GM12878 (cell line): ENCODE results near the gene FBXL7. TPM values are rescaled to one million over a fixed set of nuclear protein-coding genes. Genes with fewer than 3 reads are reported as not detected.

ENCODE experiments used
- ATAC-seq: fragments of 200-7000 bp; cut with Tn5 transposase; 3 replicates; pipeline ENCODE4 v1.9.1; 2020; ENCODE audit warnings: mild to moderate bottlenecking, moderate library complexity
- BruUV-seq: library from RNA; stranded (reverse); fragments of 400-500 nt; replicated peaks from 2 replicates; lab custom pipeline; 2021; lab: Mats Ljungman, UMichigan
- CTCF ChIA-PET: fragments of 300-600 bp; sonication (Branson Sonifier 250); formaldehyde crosslinking; extraction: SDS; loops from one replicate; lab custom pipeline; 2021; ENCODE audit warnings: inconsistent platforms; lab: Yijun Ruan, JAX
- POLR2A ChIA-PET: fragments of 350-600 bp; formaldehyde crosslinking; extraction: SDS; loops from one replicate; lab custom pipeline; 2021; ENCODE audit warnings: inconsistent platforms; lab: Charles Lee
- RAD21 ChIA-PET: fragments of 300-600 bp; sonication (Branson Sonifier 250); formaldehyde crosslinking; loops from one replicate; lab custom pipeline; 2023; ENCODE audit warnings: antibody characterized with exemption; ENCODE audit not compliant: unreplicated experiment; lab: Charles Lee
- SMC1A ChIA-PET: fragments of 300-600 bp; sonication (Branson Sonifier 250); formaldehyde crosslinking; loops from one replicate; lab custom pipeline; 2023; ENCODE audit not compliant: unreplicated experiment, uncharacterized antibody; lab: Charles Lee
- DNase-seq: peaks from one replicate; pipeline ENCODE4 v3.0.0-alpha.2; 2011; ENCODE audit warnings: low read depth, low spot score
- FAIRE-seq: peaks from 3 replicates; lab custom pipeline; 2011; peaks lifted over from hg19 to GRCh38; lab: Jason Lieb, UNC
- H2AFZ ChIP-seq: 2 replicates; pipeline ENCODE4 v1.6.0; 2011; ENCODE audit warnings: low read depth, low read length, control low read depth; ENCODE audit not compliant: control insufficient read depth
- H3K27ac ChIP-seq: 2 replicates; pipeline ENCODE4 v1.5.1; 2011; ENCODE audit warnings: control low read depth; ENCODE audit not compliant: control insufficient read depth, insufficient read depth
- H3K27me3 ChIP-seq, 2 experiments: replicated peaks in 1 of 2; 2 replicates each; pipeline versions ENCODE4 v1.6.0 to v1.6.1; 2011; ENCODE audit warnings: low read length in 1 of 2; ENCODE audit not compliant: control insufficient read depth in 2 of 2, insufficient read depth in 2 of 2
- H3K36me3 ChIP-seq, 2 experiments: 2 replicates each; pipeline ENCODE4 v1.5.1; 2011; ENCODE audit warnings: low read length in 1 of 2; ENCODE audit not compliant: control insufficient read depth in 2 of 2, insufficient read depth in 2 of 2
- H3K4me1 ChIP-seq: 2 replicates; pipeline ENCODE4 v1.6.1; 2011; ENCODE audit warnings: mild to moderate bottlenecking, low read length, moderate library complexity, mixed read lengths; ENCODE audit not compliant: control insufficient read depth, insufficient read depth
- H3K4me2 ChIP-seq: 2 replicates; pipeline ENCODE4 v1.6.0; 2011; ENCODE audit warnings: control low read depth; ENCODE audit not compliant: control insufficient read depth, insufficient read depth
- H3K4me3 ChIP-seq: fragments of 200-600 bp; sonication (generic); 2 replicates; pipeline ENCODE4 v1.5.1; 2016
- H3K79me2 ChIP-seq: 2 replicates; pipeline ENCODE4 v1.6.0; 2011; ENCODE audit warnings: low read length; ENCODE audit not compliant: control insufficient read depth, insufficient read depth
- H3K9ac ChIP-seq: 2 replicates; pipeline ENCODE4 v1.8.0; 2011; ENCODE audit warnings: low read length, control low read depth, mixed read lengths; ENCODE audit not compliant: control insufficient read depth, insufficient read depth
- H3K9me3 ChIP-seq: replicated peaks from 3 replicates; pipeline ENCODE4 v1.5.1; 2011; ENCODE audit warnings: mild to moderate bottlenecking, low read length; ENCODE audit not compliant: control insufficient read depth, insufficient read depth
- H4K20me1 ChIP-seq: 2 replicates; pipeline ENCODE4 v1.6.0; 2011; ENCODE audit not compliant: control insufficient read depth, insufficient read depth
- CHD4 ChIP-seq: fragments of 200-600 bp; sonication (generic); IDR thresholded peaks from 2 replicates; pipeline ENCODE4 v1.6.1; 2016; ENCODE audit warnings: mild to moderate bottlenecking
- EP300 ChIP-seq, 2 experiments: fragments of 150-350 bp in 1 of 2; IDR thresholded peaks; 2 replicates each; pipeline ENCODE4 v1.6.1; 2011 to 2012; ENCODE audit warnings: low read depth in 2 of 2, low read length in 2 of 2, borderline replicate concordance in 1 of 2, improper control_type of control experiment in 1 of 2, inconsistent platforms in 1 of 2; ENCODE audit not compliant: control insufficient read depth in 1 of 2
- EZH2 ChIP-seq: IDR thresholded peaks from 2 replicates; pipeline ENCODE4 v1.6.1; 2012; ENCODE audit warnings: low read depth, mild to moderate bottlenecking, control low read depth, inconsistent platforms, low read length, borderline replicate concordance; ENCODE audit not compliant: control insufficient read depth
- FOXM1 ChIP-seq: IDR thresholded peaks from 2 replicates; pipeline ENCODE4 v1.6.1; 2012; ENCODE audit warnings: low read depth, mild to moderate bottlenecking, inconsistent platforms, low read length, moderate library complexity
- HDAC6 ChIP-seq: fragments of 200-600 bp; sonication (generic); IDR thresholded peaks from one replicate; pipeline ENCODE4 v1.8.0; 2017; ENCODE audit warnings: antibody characterized with exemption; ENCODE audit not compliant: unreplicated experiment
- KDM1A ChIP-seq: fragments of 200-600 bp; sonication (generic); IDR thresholded peaks from 2 replicates; pipeline ENCODE4 v1.6.1; 2016; ENCODE audit warnings: borderline replicate concordance
- MLLT1 ChIP-seq: fragments of 450-650 bp; IDR thresholded peaks from 2 replicates; pipeline ENCODE4 v1.6.1; 2016; ENCODE audit warnings: mild to moderate bottlenecking
- STAT1 ChIP-seq: fragments of 450-650 bp; conservative IDR thresholded peaks from 2 replicates; pipeline ENCODE4 v1.6.1; 2014; ENCODE audit warnings: antibody characterized with exemption, mild to moderate bottlenecking
- SUZ12 ChIP-seq: fragments of 200-600 bp; sonication (generic); IDR thresholded peaks from one replicate; pipeline ENCODE4 v1.6.1; 2018; ENCODE audit warnings: antibody characterized with exemption, mild to moderate bottlenecking; ENCODE audit not compliant: unreplicated experiment
- YY1 ChIP-seq: IDR thresholded peaks from 2 replicates; pipeline ENCODE4 v1.6.1; 2011; ENCODE audit warnings: low read depth, mild to moderate bottlenecking, low read length
- ZBTB40 ChIP-seq: fragments of 450-650 bp; IDR thresholded peaks from 2 replicates; pipeline ENCODE4 v1.6.1; 2016; ENCODE audit warnings: mild to moderate bottlenecking, moderate library complexity, borderline replicate concordance
- WGBS: methylation state at CpG from one replicate; pipeline ENCODE4 v1.1.6; 2016; ENCODE audit warnings: low lambda C conversion rate; ENCODE audit not compliant: insufficient replicate concordance, insufficient coverage; ENCODE audit errors: missing lambda C conversion rate; 5-methylcytosine and 5-hydroxymethylcytosine counted together
- in situ Hi-C: fragments of 300-500 bp; cut with MboI; formaldehyde crosslinking; loops from 9 replicates; pipeline ENCODE4 v1.14.3; 2018; ENCODE audit warnings: mixed read lengths
- intact Hi-C: fragments of 100-400 bp; cut with micrococcal nuclease; formaldehyde crosslinking; loops from one replicate; pipeline ENCODE4 v1.14.2; 2022; ENCODE audit not compliant: unreplicated experiment
- polyA plus RNA-seq, 11 experiments: library from polyadenylated mRNA; depleted of rRNA in 4 of 11; unstranded in 6 of 11; stranded (reverse) in 5 of 11; fragments of >200 nt; fragmentation: Nextera tagmentation in 4 of 11; fragmentation: Illumina TruSeq in 1 of 11; extraction: Ambion mirVana in 4 of 11; extraction: Trizol in 1 of 11; gene quantifications; 1 replicate in 1 of 11; 2 replicates in 10 of 11; pipeline versions ENCODE4 v1.2.1 to v1.2.3, GENCODE V29; 2011 to 2016; ENCODE audit warnings: inconsistent platforms in 2 of 11, missing spikeins in 2 of 11, low read depth in 1 of 11
- total RNA-seq, 4 experiments: library from RNA; depleted of rRNA in 3 of 4; stranded (reverse); fragments of >200 nt in 3 of 4; fragmentation: Illumina TruSeq in 1 of 4; extraction: Trizol in 1 of 4; gene quantifications; 2 replicates each; pipeline versions ENCODE4 v1.2.1 to v1.2.3, GENCODE V29; 2013 to 2021

FBXL7 gene
- total and polyA plus RNA-seq, 10 of the 15 experiments (the other 5 are each of a cell fraction or from before 2014, with no cell fraction given): 0.03 to 0.44 (median 0.16) TPM

GRCh38 chr5:15544039-15544438 is 44.1 kb downstream of the FBXL7 start:
- no peaks in the 10 kb centered on the region for H3K4me1 ChIP-seq
- CTCF ChIA-PET: no interaction called here
- SMC1A ChIA-PET: no interaction called here
- TF ChIP-seq MLLT1 (no peak), SUZ12 (no peak), FOXM1 (no peak), ZBTB40 (no peak), EP300 (IDR thresholded peaks at IDR 0.05; ENCODE audit: borderline replicate concordance in 1 of 2, control insufficient read depth in 1 of 2, low read depth in 2 of 2, low read length in 2 of 2) (no peak), KDM1A (no peak), YY1 (no peak), HDAC6 (no peak), CHD4 (no peak), STAT1 (no peak), EZH2 (no peak)
- FAIRE-seq (no peak), DNase-seq (no peak), ATAC-seq (no peak)
- no TSS peak for BruUV-seq
- no peaks in the 10 kb centered on the region for H3K36me3 ChIP-seq
- intact Hi-C loops: no loop called here
- H3K4me3 ChIP-seq: no peak overlapping the region
- H4K20me1 ChIP-seq: no peaks in the 10 kb centered on the region
- H3K27ac ChIP-seq: no peak overlapping the region
- H3K9ac ChIP-seq: no peak overlapping the region
- no peaks in the 10 kb centered on the region for H3K27me3 ChIP-seq
- RAD21 ChIA-PET: no interaction called here
- no peak overlapping the region for H2AFZ ChIP-seq
- H3K4me2 ChIP-seq: no peak overlapping the region
- in situ Hi-C loops: no loop called here
- H3K9me3 ChIP-seq: no peaks in the 10 kb centered on the region
- POLR2A ChIA-PET: no interaction called here
- no peaks in the 10 kb centered on the region for H3K79me2 ChIP-seq
- WGBS: 15% methylated on average over 4 of the region's 4 CpGs
